ENCODE measurements around the gene PNMA6E.

GRCh38 chrX:153348421-153348820 is 52.7 kb downstream of the PNMA6E start:
- TF ChIP-seq CTCF (IDR thresholded peaks at IDR 0.05) (no peak), POLR2A (IDR thresholded peaks at IDR 0.05) (no peak)
